Prostate gland (tissue), 2 donors: Measurements from ENCODE around the gene PPP4C. TPM values are rescaled to one million over a fixed set of nuclear protein-coding genes. Genes with fewer than 3 reads are reported as not detected.

Experiments
- DNase-seq: peaks from one replicate; pipeline ENCODE4 v3.0.0-alpha.2; 2019; ENCODE audit warnings: low spot score
- H3K27ac ChIP-seq, 2 donors: fragments of 200-600 bp; sonication (generic); 2 replicates each; pipeline ENCODE4 v1.5.1; 2017 to 2019
- H3K27me3 ChIP-seq: fragments of 200-600 bp; sonication (generic); replicated peaks from 2 replicates; pipeline ENCODE4 v1.5.1; 2019; ENCODE audit not compliant: insufficient read depth
- H3K36me3 ChIP-seq, 2 donors: fragments of 200-600 bp; sonication (generic); 1 replicate in 1 of 2; 2 replicates in 1 of 2; pipeline versions ENCODE4 v1.5.1 to v1.8.1; 2017 to 2019
- H3K4me1 ChIP-seq: fragments of 200-600 bp; sonication (generic); replicated peaks from 2 replicates; pipeline ENCODE4 v1.5.1; 2019
- H3K4me3 ChIP-seq, 2 donors: fragments of 200-600 bp; sonication (generic); 2 replicates each; pipeline ENCODE4 v1.5.1; 2017 to 2019
- H3K9me3 ChIP-seq: fragments of 200-600 bp; sonication (generic); 2 replicates; pipeline ENCODE4 v1.5.1; 2017
- CTCF ChIP-seq, 4 experiments: fragments of 200-600 bp in 2 of 4; fragments of 450-650 bp in 2 of 4; sonication (generic) in 2 of 4; IDR thresholded peaks; 1 replicate in 3 of 4; 2 replicates in 1 of 4; pipeline ENCODE4 v1.5.1; 2016 to 2019; ENCODE audit warnings: antibody characterized with exemption in 4 of 4, mild to moderate bottlenecking in 2 of 4, moderate library complexity in 2 of 4
- POLR2A ChIP-seq: fragments of 450-650 bp; IDR thresholded peaks from one replicate; pipeline ENCODE4 v1.6.1; 2016; ENCODE audit warnings: antibody characterized with exemption, mild to moderate bottlenecking
- POLR2AphosphoS5 ChIP-seq: sonication (generic); formaldehyde crosslinking; IDR thresholded peaks from one replicate; pipeline ENCODE4 v1.6.1; 2017; ENCODE audit warnings: antibody characterized with exemption
- WGBS: methylation state at CpG from one replicate; pipeline ENCODE4 v1.1.5; 2018; 5-methylcytosine and 5-hydroxymethylcytosine counted together
- intact Hi-C: fragments of 100-400 bp; cut with DNase I; formaldehyde crosslinking; loops from one replicate; pipeline ENCODE4 v1.14.2; 2022
- total RNA-seq, 2 donors: library from RNA; depleted of rRNA; stranded (reverse); fragments of >200 nt; gene quantifications; one replicate each; pipeline ENCODE4 v1.1.0, GENCODE V29; 2016

Gene PPP4C
- total RNA-seq, 2 donors from 2014 or later, result 67.8 to 85.4 TPM

GRCh38 chr16:30060836-30061554 lies 14.8 kb upstream of the PPP4C start:
- no peaks in the 10 kb centered on the region for H3K36me3 ChIP-seq
- H3K27me3 ChIP-seq, result no peaks in the 10 kb centered on the region
- TF ChIP-seq POLR2A (no peak), CTCF (IDR thresholded peaks at IDR 0.05) (no peak), POLR2AphosphoS5 (no peak)
- peaks cover 12% of the 10 kb centered on the region for H3K4me1 ChIP-seq
- intact Hi-C loops, result loop anchor here (10.0 kb wide), 1 partner anchor 594 kb away; the partner anchor contains the start of genes FBRS and PRR14
- no peak overlapping the region for H3K4me3 ChIP-seq
- DNase-seq, result no peak
- peak overlapping the region; percentile 0 to 4 for H3K27ac ChIP-seq
- no peaks in the 10 kb centered on the region for H3K9me3 ChIP-seq
- WGBS, result 24% methylated on average over 2 of the region's 2 CpGs

GRCh38 chr16:30063278-30063892 lies 12.4 kb upstream of the PPP4C start:
- TF ChIP-seq POLR2AphosphoS5, result no peak
- TF ChIP-seq POLR2A, result no peak
- no peak for TF ChIP-seq CTCF (IDR thresholded peaks at IDR 0.05)
- no peaks in the 10 kb centered on the region for H3K27me3 ChIP-seq
- intact Hi-C loops, result loop anchor here (10.0 kb wide), 1 partner anchor 591 kb away; the partner anchor contains the start of genes FBRS and PRR14
- peak overlapping the region; percentile 91 to 97 for H3K27ac ChIP-seq
- WGBS, result 39% methylated on average over 12 of the region's 12 CpGs
- no peaks in the 10 kb centered on the region for H3K9me3 ChIP-seq
- H3K4me3 ChIP-seq, result peak overlapping the region; percentile 86 to 98
- H3K36me3 ChIP-seq, result peaks cover 0 to 6% of the 10 kb centered on the region in 2 donors
- peaks cover 27% of the 10 kb centered on the region for H3K4me1 ChIP-seq
- no peak for DNase-seq

GRCh38 chr16:30063893-30064728 lies 11.7 kb upstream of the PPP4C start:
- intact Hi-C loops, result loop anchor here (10.0 kb wide), 1 partner anchor 591 kb away; the partner anchor contains the start of genes FBRS and PRR14
- Histone ChIP-seq H3K27me3 (no peaks in the 10 kb centered on the region), H3K4me1 (peaks cover 34% of the 10 kb centered on the region), H3K36me3 (peaks cover 4 to 13% of the 10 kb centered on the region in 2 donors), H3K27ac (peak overlapping the region; percentile 91 to 97), H3K4me3 (peak overlapping the region; percentile 86 to 98), H3K9me3 (no peaks in the 10 kb centered on the region)
- 4% methylated on average over 27 of the region's 27 CpGs for WGBS
- peak; percentile 78 for DNase-seq
- TF ChIP-seq POLR2AphosphoS5 (peak; percentile 58), POLR2A (peak; percentile 33), CTCF (IDR thresholded peaks at IDR 0.05) (peak; percentile 21 to 60 (median 44))

GRCh38 chr16:30064729-30065101 lies 11.1 kb upstream of the PPP4C start:
- DNase-seq, result no peak
- WGBS, result 0% methylated on average over 25 of the region's 25 CpGs
- H3K4me1 ChIP-seq, result peaks cover 40% of the 10 kb centered on the region
- TF ChIP-seq POLR2A, result no peak
- TF ChIP-seq CTCF (IDR thresholded peaks at IDR 0.05), result no peak
- H3K36me3 ChIP-seq, result peaks cover 10 to 19% of the 10 kb centered on the region in 2 donors
- no peaks in the 10 kb centered on the region for H3K9me3 ChIP-seq
- H3K27ac ChIP-seq, result peak overlapping the region; percentile 91 to 97
- no peaks in the 10 kb centered on the region for H3K27me3 ChIP-seq
- intact Hi-C loops, result loop anchor here (5.0 to 10.0 kb wide), 2 partner anchors 58 to 590 kb away; partner anchors contain the start of genes FBRS, MAPK3 and PRR14
- H3K4me3 ChIP-seq, result peak overlapping the region; percentile 86 to 98
